Esophagus muscularis mucosa (tissue), 3 donors: Measurements from ENCODE around the gene TRDN.

ENCODE experiments used
- POLR2AphosphoS5 ChIP-seq, 2 donors: sonication (generic); formaldehyde crosslinking; IDR thresholded peaks; one replicate each; pipeline ENCODE4 v1.6.1; 2017; ENCODE audit warnings: antibody characterized with exemption in 2 of 2
- TF ChIP-seq, protein P1 (sequence below), 3 experiments: fragments of 200-600 bp in 2 of 3; fragments of 450-650 bp in 1 of 3; sonication (generic) in 2 of 3; IDR thresholded peaks; one replicate each; pipeline ENCODE4 v1.5.1; 2017 to 2019; ENCODE audit warnings: antibody characterized with exemption in 3 of 3, mild to moderate bottlenecking in 2 of 3, moderate library complexity in 1 of 3

- TF ChIP-seq, protein P1, sequence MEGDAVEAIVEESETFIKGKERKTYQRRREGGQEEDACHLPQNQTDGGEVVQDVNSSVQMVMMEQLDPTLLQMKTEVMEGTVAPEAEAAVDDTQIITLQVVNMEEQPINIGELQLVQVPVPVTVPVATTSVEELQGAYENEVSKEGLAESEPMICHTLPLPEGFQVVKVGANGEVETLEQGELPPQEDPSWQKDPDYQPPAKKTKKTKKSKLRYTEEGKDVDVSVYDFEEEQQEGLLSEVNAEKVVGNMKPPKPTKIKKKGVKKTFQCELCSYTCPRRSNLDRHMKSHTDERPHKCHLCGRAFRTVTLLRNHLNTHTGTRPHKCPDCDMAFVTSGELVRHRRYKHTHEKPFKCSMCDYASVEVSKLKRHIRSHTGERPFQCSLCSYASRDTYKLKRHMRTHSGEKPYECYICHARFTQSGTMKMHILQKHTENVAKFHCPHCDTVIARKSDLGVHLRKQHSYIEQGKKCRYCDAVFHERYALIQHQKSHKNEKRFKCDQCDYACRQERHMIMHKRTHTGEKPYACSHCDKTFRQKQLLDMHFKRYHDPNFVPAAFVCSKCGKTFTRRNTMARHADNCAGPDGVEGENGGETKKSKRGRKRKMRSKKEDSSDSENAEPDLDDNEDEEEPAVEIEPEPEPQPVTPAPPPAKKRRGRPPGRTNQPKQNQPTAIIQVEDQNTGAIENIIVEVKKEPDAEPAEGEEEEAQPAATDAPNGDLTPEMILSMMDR (IDR thresholded peaks at IDR 0.05), result no peak
- TF ChIP-seq POLR2AphosphoS5 (IDR thresholded peaks at IDR 0.05), result no peak
Measured at GRCh38 chr6:123641497-123641896, 4.7 kb upstream of the TRDN start.
